GM21717 (cell line): ENCODE results near the gene ERMARD.
"Not testable (repeated sequence)": the region's sequence is repeated elsewhere in the genome, so short reads cannot be mapped to it uniquely, and the experiment has no call there.

Source experiments
- ATAC-seq: cut with Tn5 transposase; IDR thresholded peaks from one replicate; pipeline ENCODE4 v1.9.1; 2021; ENCODE audit warnings: mild to moderate bottlenecking, moderate library complexity; ENCODE audit not compliant: unreplicated experiment

Gene ERMARD

DNA sequence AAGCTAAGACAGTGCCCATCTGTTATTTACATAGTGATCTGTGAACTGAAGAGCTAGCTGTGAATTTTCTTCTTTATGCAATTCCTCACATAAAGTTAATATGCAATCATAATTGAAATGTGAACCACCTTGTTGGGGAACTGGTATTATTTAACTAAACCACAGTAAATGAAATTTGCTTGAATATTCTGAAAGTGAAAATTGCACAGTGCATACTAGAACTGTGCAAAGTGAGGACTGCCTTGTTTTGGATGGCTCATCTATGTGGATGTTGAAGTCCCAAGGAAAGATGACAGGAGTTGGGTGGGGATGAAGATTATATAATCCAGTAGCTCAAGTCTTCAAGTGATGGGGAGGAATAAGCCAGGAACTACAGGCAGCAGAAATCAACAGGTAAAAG is 21.5 kb upstream of the ERMARD start:
- ATAC-seq: no peak

DNA sequence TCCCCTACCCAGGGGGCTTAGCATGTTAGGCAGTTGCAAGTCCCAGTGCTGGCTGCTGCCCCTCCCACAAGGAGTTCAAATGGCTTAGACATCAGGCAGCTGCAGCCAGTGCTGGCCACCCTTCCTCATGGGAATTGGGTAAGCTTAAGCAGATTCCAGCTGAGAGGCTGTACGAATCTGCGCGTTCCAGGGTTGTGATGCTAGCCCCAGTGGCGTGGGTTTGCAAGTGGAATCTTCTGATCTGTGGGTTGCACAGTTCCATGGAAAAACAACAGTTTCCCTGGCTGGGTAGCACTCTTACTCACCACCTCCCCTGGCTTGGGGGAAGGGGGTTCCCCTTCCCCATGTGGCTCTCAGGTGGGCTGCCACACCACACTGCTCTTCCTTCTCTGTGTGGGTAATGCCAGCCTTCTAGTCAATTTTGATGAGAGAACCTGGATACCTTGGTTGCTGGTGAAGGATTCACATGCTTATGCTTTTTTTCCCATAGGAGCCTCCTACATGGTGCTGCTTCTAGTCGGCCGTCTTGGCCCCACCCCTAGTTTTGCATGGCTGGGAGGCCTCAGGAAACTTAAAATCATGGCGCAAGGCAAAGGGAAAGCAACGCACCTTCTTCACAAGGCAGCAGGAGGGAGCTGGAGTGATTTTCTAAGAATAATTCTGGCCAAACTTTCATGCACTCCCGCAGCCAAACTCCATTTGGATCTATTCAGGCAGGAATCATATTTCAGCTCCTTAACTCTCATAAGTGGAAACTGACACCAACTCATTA is 13.0 kb upstream of the ERMARD start:
- no peak for ATAC-seq

DNA sequence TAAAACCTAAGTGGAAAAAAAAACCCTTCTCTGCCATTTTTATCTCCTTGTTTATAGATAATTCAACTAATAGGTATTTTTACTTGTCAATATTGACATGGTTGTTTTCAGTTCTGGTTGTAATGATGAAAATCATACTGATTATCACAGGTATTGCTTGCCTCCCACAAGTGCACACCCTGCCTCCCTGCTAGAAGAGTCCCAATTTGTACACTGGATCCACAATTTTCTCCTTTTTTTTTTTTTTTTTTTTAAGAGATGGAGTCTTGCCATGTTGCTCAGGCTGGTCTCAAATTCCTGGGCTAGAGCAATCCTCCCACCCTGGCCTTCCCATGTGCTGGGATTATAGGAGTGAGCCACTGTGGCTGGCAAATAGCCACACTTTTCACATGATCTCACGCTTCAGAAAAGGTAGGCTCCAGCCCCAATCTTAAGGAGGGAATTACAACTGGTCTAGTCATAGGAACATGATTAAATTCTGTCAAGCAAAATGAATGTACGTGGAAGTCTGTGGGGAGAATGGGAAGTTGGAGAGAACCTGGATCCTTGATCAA is 12.4 kb upstream of the ERMARD start:
- ATAC-seq: no peak

DNA sequence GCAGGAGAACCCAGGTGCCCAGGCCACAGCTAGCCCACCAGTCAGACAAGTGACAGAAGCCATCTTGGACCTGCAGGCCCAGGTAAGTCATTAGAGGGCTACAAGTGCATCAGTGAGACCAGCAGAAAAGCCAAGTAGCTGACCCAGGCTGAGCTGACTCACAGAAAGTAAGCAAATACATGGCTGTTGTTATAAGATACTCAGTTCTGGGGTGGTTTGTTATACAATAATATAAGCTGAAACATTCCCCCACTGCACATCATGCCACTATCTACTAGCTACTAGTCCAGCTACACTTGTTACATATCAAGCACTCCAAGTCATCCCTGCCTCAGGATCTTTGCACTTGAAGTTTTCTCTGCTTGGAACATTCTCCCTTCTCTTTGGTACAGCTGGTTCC is 10.1 kb upstream of the ERMARD start:
- ATAC-seq: no peak

DNA sequence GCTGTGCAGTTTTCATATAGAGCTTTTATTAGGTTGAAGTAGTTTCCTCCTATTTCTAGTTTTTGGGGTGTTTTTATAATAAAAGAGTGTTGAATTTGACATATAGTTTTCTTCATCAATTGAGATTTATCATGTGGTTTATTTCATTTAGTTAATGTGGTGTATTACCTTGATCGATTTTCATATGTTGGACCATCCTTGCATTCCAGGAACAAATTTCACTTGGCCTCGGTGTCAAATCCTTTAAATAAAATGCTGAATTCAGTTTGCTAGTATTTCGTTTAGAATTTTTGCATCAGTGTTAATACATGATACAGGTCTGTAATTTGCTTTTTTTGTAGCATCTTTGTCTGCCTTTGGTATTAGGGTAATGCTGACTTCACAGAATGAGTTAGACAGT is 6.0 kb upstream of the ERMARD start:
- ATAC-seq: no peak

DNA sequence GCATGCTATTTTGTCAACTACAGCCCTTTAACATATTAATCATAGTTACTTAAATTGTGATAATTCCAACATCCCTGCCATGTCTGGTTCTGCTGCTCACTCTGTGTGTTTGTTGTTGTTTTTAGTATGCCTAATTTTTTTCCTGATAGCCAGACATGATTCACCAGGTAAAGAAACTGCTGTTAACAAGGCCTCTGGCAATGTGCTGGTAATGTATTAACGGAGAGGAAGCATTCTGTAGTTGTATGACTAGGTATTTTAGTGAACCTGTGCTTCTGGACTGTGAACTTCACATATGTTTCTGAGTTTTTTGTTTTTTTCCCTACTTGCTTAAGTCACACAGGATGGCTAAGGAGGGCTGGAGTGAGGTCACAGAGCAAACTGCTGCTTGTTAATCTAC is 4.9 kb upstream of the ERMARD start:
- no peak for ATAC-seq

DNA sequence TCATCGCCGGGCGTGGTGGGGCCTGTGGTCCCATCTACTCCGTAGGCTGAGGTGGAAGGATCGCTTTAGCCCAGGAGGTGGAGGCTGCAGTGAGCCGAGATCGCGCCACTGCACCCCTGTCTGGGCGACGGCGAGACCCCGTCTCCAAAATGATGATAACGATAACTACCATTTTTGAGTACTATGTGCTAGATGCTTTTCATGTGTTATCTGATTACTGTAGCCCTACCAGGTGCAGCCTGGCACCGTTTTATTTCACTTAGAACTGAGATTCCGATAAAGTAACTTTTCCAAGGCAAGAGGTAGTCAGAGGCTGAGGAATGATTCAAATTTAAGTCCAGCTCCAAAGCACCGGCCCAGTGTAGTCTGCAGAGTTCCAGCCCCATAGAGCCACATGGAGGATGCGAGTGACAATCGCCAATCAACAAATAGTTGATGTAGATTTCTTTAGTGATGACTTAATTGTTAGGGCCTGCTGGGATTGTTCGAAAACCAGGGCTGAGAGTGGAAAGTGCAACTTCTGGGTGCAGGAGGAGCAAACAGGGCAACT is 727 bp downstream of the ERMARD start:
- no peak for ATAC-seq

DNA sequence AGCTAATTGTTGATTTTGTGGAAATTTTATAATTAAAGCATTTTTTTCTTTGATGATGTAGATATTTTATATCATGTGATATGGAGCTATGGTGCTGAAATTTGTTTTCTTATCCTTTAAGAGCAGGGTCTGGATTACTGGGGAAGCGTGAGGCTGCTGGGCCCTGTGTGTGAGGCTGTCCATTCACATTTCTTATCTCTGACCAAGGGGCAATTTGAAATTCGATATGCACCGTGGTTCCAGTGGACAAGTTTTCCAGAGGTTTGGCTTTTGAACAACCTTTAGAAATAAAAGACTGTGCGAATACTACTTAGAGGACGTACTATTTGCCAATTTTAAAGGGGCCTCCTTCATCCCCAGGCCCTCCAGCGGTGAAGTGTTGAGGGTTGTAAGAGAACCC is 3.7 kb downstream of the ERMARD start:
- no peak for ATAC-seq

DNA sequence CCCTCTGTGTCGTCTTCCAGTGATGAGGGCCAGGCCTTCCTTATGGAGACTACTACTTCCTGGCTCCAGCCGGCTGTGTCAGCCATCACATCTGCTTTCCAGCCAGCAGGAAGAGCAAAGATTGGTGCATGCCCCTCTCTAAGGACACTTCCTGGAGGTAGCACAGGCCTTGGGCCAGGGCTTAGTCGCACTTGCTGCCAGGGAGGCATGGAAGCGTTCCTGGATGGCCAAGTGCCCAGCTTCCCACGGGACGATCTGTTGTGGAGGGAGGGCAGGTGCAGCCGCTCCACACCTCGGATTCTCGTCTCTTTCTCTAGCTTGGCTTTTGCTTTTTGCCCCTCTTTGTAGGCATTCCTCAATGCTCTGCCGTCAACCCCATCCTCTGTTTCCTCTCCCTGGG is 11.9 kb downstream of the ERMARD start:
- ATAC-seq: no peak

DNA sequence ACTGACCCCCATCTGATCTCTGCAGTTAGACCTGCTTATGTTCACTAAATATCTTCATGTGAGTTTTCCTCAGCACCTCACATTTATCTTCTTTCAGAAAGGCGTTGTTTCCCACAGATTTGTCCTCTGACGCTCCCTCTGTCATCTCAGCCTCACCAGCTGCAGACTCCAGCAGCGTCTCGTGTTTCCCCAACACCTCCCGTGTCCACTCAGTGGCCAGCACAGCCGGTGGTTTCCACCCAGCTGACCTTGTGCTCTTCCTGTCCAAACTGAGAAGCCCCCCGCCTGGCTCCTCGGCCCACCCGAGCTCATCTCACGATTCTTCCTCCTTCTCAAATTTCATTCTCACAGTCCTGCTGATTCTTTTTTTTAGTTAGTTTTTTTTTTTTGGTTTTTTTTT is 12.5 kb downstream of the ERMARD start:
- ATAC-seq: no peak

DNA sequence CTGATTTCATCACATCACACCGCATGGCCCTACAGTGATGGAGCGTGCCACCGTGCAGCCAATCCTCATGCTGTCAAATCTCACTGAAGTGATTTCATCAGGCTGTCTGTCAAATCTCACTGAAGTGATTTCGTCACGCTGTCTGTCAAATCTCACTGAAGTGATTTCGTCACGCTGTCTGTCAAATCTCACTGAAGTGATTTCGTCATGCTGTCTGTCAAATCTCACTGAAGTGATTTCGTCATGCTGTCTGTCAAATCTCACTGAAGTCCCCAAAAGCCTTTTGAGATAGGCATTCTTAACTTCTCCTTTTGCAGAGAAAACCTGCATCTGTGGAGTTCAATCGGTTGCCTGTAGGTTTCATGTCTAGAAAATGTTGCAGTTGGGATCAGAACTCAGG is 14.4 kb downstream of the ERMARD start:
- ATAC-seq: not testable (repeated sequence)

DNA sequence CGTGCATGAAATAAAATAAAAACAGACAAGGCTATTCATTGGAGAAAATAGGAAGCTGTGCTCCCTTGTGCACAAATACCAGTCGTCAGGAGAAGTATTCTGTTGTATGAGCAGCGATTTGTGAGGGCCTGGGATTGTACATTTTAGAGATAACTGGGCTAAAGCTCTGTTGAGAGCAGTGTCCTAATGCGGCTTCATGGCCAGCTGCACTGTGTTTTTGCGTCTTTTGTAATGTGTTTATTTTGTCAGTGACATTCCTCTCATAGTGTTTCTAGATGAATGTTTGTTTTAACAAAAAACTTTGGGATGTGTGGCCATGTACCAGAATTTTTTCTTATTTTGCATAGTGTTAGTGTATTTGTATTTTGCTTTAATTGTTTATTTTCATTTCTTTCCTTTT is 14.8 kb downstream of the ERMARD start:
- ATAC-seq: no peak

DNA sequence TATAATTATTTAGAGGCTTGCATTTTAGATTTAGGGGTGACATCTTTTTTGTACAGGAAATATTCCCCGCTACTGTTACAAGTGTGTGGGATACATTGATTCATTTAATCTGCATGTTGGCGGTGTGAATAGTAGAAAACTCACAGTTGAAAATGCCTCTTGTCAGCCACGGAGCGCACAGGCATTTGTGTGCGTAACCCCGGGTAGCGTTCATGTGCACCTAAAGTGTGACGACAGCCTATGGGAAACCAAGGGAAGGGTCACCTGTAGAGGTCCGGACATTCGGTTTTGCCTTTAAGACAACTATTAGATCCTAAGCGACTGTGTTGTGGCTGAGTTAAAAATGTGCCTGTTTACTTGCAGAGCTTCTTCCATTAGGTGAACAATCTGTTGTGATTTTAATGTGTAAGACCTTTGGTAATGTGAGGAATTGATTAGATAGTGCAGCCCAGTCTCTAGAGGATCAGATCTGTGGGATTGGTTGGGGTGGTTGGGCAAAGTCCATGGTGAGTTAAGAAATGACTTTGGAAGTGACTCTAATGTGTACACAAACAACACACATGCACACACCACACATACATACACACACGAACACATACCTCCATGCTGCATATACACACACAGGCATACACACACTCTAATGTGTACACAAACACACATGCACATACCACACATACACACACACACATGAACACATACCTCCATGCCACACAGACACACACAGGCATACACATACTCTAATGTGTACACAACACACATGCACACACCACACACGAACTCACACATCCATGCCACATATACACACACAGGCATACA is 15.7 kb downstream of the ERMARD start:
- ATAC-seq: no peak

DNA sequence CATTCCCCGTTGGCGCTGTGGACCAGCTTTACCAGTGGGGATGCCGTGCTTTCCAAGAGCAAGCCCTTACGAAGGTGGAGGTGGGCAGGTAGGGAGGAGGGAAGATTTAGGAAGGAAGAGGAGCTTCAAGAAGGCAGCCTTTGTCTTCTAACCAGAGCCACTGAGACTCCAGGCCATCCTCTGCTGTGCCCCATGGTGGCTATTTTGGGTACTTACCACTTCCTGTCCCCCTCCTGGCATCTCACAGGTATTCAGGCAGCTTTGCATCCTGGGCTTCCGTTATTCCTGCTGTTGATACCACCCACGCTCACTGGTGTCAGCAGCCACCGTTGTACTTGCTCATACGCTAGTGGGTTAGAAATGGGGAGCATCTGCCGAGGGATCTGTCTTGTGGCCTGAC is 22.9 kb downstream of the ERMARD start:
- ATAC-seq: no peak

DNA sequence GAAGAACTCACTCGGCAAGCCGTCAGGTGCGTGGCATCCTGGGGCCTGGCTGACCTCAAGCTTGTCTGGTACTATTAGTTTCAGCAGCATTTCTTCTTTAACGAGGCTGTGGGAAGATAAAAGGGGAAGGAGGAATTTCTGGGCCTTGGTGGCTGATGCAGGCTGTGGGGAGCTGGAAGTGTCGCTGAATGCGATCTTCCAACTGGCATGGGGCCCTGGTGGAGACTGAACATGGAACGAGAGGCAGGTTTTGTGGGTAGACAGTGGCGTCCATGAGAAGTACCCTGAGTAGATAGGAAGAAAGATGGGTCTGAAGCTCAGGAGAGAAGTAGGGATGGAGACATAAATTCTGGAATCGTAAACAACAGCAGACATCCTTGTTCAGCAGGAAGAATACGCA is 23.9 kb downstream of the ERMARD start:
- ATAC-seq: no peak

DNA sequence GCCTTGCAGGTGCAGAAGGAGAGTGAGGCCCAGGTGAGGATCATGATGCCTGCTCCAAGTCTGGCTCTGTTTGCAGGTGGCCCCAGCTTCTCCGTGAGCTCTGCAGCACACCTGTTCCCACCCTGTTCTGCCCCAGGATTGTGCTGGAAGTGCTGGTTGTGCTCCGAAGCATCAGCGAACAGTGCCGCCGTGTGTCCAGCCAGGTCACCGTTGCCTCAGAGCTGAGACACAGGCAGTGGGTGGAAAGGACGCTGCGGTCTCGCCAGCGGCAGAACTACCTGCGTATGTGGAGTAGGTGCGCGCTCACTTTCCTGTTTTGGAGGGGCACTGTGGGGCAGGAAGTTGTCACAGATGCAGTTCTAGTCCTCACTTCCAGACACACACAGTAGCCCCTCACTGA is 25.0 kb downstream of the ERMARD start:
- ATAC-seq: no peak

DNA sequence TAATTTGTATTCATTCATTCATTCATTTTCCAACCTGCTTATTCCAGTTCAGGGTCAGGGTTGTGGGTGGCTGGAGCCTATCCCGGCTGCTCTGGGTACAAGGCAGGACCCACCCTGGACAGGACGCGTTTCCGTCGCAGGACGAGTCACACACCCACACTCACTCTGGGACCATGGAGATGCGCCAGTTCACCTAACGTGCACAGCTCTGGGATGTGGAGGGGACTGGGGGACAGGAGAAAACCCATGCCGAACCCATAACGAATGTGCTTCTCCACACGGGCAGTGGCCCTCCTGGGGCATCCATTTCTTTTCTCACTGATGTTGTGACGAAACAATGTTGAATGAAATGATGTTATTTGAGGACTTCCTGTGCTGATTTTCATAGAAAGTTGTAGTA is 26.5 kb downstream of the ERMARD start:
- no peak for ATAC-seq

DNA sequence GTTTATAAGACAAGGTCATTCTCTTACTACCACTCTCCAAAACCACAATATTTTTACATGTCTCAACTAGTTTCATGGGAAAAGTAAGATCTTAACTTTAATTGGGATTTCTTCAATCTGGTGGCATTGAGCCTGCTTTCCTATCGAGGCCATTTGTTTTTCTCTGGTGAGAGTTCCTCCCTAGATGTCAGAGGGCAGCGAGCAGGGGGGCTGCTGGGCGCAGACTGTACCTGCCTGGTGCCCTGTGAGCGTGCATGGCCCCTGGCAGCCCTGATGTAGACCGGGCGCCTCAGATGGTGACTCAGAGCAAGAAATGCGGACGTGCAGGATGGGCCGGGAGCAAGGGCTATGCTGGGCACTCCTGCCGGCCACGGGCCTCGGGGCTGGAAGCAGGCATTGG is 27.2 kb downstream of the ERMARD start:
- no peak for ATAC-seq

DNA sequence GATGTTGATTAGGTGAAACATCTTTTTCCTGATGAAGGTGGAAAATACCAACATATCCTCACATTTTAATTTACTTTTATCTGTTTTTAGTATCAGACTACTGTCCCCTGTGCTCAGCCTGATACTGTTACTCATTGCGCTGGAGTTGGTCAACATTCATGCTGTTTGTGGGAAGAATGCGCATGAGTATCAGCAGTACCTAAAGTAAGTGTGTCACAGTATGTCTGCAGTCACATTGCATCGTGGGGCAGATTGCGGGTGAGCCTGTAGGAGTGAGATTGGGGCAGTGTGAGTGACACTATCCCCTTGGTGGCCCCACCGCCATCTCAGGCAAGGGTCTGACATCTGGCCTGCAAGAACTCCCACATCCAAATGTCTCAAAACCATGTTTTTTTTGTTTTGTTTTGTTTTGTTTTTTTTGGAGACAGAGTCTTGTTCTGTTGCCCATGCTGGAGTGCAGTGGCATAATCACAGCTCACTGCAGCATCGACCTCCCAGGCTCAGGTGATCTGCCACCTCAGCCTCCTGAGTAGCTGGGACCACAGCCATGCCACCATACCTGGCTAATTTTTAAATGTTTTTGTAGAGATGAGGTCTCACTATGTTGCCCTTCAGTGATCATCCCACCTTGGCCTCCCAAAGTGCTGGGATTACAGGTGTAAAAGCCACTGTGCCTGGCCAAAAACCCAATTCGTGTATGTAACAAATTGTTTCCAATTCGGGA is 27.8 kb downstream of the ERMARD start:
- ATAC-seq: no peak

DNA sequence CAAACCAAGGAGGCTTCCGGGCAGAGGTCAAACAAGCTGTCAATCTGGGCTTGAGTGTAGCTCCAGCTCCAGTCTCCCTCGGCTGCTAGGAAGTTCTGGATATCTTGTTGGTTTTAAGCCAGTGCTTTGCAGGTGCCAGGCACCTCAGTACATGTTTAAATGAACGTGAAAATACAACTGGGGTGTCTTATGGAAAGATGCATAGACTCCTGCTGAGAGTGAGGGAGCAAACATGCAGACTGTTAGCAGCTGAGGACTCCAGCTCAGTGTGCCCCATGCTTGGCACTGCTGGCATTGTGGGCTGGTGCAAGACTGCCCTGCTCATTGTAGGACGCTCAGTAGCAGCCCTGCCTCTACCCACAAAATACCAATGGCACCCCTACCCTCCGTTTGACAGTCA is 28.5 kb downstream of the ERMARD start:
- no peak for ATAC-seq

DNA sequence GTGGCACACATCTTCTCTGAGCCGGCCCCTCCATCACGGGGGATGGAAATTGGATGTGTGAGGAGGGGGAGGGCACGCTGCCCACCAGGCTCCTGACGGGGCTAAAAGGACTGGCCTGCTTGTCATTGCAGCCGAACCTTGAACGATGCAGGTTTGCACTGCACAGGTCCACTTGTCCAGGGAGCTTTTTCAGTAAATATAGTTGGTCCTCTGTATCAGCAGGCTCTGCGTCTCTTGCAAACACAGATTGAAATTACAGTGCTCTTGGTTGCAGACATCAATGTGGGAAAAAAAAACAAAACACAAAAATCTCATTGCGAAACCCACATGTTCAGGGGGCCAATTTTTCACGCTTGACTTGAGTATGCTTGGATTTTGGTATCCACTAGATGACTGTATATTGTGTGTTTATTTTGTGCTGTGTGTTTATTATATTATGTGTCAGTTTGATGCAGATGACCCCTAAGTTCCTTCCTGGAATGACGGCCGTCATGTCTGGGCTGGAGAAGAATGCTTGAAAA is 29.2 kb downstream of the ERMARD start:
- no peak for ATAC-seq
